GM21423 (cell line): ENCODE data around the gene UFD1.

ENCODE experiments used
- ATAC-seq: cut with Tn5 transposase; IDR thresholded peaks from one replicate; pipeline ENCODE4 v1.9.1; 2021; ENCODE audit warnings: mild to moderate bottlenecking, moderate library complexity; ENCODE audit not compliant: unreplicated experiment

The UFD1 gene

GRCh38 chr22:19478901-19479354, at the start of gene UFD1:
Gene UFD1 (minus strand): TSS chr22:19479193. CDS start chr22:19479085, 108 bp downstream.
- peak; percentile 41 for ATAC-seq

GRCh38 chr22:19527861-19528417, 48.9 kb upstream of the UFD1 start:
- ATAC-seq: no peak

GRCh38 chr22:19527321-19527721, 48.3 kb upstream of the UFD1 start:
- no peak for ATAC-seq

- no peak for ATAC-seq
Observed at GRCh38 chr22:19526702-19527111, 47.7 kb upstream of the UFD1 start.

- no peak for ATAC-seq
Observed at GRCh38 chr22:19526076-19526701, 47.2 kb upstream of the UFD1 start.

GRCh38 chr22:19525666-19526065, 46.7 kb upstream of the UFD1 start:
- no peak for ATAC-seq

GRCh38 chr22:19525116-19525660, 46.2 kb upstream of the UFD1 start:
- ATAC-seq: no peak

- no peak for ATAC-seq
Observed at GRCh38 chr22:19524170-19525115, 45.5 kb upstream of the UFD1 start, which contains the start of gene CLDN5. Gene CLDN5 (minus strand): TSS chr22:19524410. CDS start chr22:19524255, 155 bp downstream.

GRCh38 chr22:19523240-19524169, 44.5 kb upstream of the UFD1 start:
- ATAC-seq: no peak

- ATAC-seq: no peak
Observed at GRCh38 chr22:19522881-19523239, 43.9 kb upstream of the UFD1 start.

GRCh38 chr22:19522190-19522880, 43.3 kb upstream of the UFD1 start:
- no peak for ATAC-seq

- ATAC-seq: no peak
Observed at GRCh38 chr22:19520566-19521305, 41.7 kb upstream of the UFD1 start.

- no peak for ATAC-seq
Observed at GRCh38 chr22:19520007-19520406, 41.0 kb upstream of the UFD1 start.

GRCh38 chr22:19519041-19519926, 40.3 kb upstream of the UFD1 start:
- ATAC-seq: no peak

- no peak for ATAC-seq
Observed at GRCh38 chr22:19518635-19519034, 39.6 kb upstream of the UFD1 start.

- ATAC-seq: no peak
Observed at GRCh38 chr22:19517919-19518611, 39.1 kb upstream of the UFD1 start.

- ATAC-seq: no peak
Observed at GRCh38 chr22:19517171-19517500, 38.1 kb upstream of the UFD1 start.
